ENCODE results near the gene GLIS1.
A peak's percentile ranks its signal among the peaks of the same experiment; 100 is the strongest.

The GLIS1 gene

DNA sequence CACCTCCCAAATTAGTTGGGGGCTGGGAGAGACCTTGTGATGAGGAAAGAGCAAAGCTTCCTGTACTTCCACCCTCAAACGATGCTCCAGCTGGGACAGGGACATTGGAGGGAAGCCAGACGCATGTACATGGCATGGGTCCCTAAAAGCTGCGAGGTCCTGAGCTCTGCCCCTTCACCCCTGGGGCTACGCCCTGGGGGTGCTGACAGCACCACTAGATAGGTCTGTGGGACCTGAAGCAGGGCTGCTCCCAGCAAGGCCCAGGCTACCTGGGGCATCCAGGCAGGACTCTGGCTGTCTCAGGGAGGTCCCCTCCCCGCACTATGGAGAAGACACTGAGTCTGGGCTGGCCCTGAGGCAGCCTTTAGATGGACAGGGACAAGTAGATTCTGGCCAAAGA, 196.4 kb downstream of the GLIS1 start:
- no peak overlapping the region for H2AFZ ChIP-seq (ENCODE audit: low read depth, low read length)
- peak overlapping the region; percentile 77 for H2AK5ac ChIP-seq (ENCODE audit: low read length, severe bottlenecking)
- no peak overlapping the region for H4K91ac ChIP-seq (ENCODE audit: low read length)
- no peak overlapping the region for H4K8ac ChIP-seq (ENCODE audit: low read length)
- H3K4me1 ChIP-seq (ENCODE audit: control insufficient read depth, insufficient read depth, low read depth, low read length) = peaks cover 59% of the 10 kb centered on the region
- H3K27ac ChIP-seq (ENCODE audit: low read length, poor library complexity, severe bottlenecking) = peak overlapping the region; percentile 77
- peak overlapping the region; percentile 78 for H3K9ac ChIP-seq (ENCODE audit: low read length)
- H3K79me1 ChIP-seq (replicated peaks; ENCODE audit: low read length, poor library complexity, severe bottlenecking) = peaks cover 53% of the 10 kb centered on the region
- no peak overlapping the region for H3K18ac ChIP-seq (ENCODE audit: low read depth in 1 of 2, low read length in 2 of 2)
- DNase-seq = no peak
- H3K4ac ChIP-seq (ENCODE audit: low read depth in 1 of 2, low read length in 2 of 2) = no peak overlapping the region
- WGBS = 86% methylated on average over 5 of the region's 5 CpGs
- H2BK12ac ChIP-seq (ENCODE audit: low read length in 2 of 2) = peak overlapping the region in 1 of 2 experiments; percentile 7
- peaks cover 0 to 31% of the 10 kb centered on the region in 2 experiments for H3K36me3 ChIP-seq (ENCODE audit: control insufficient read depth in 1 of 2, insufficient read depth in 2 of 2, low read depth in 1 of 2, low read length in 2 of 2)
- H2BK120ac ChIP-seq (ENCODE audit: low read depth, low read length) = no peak overlapping the region
- peaks cover 0 to 37% of the 10 kb centered on the region in 2 experiments for H3K27me3 ChIP-seq (ENCODE audit: control insufficient read depth in 1 of 2, insufficient read depth in 1 of 2, low read length in 2 of 2)
- peak overlapping the region in 1 of 2 experiments; percentile 16 for H3K4me3 ChIP-seq (ENCODE audit: insufficient read depth in 1 of 2, low read depth in 1 of 2, low read length in 2 of 2)
- no peak overlapping the region for H2BK5ac ChIP-seq (ENCODE audit: low read depth, low read length, poor library complexity, severe bottlenecking)
- H3K23ac ChIP-seq (ENCODE audit: low read length in 2 of 2) = no peak overlapping the region
- no peak overlapping the region for H3K4me2 ChIP-seq (ENCODE audit: low read length, poor library complexity, severe bottlenecking)
- peak overlapping the region in 1 of 2 experiments; percentile 9 for H3K14ac ChIP-seq (ENCODE audit: low read length in 2 of 2)
- H3K9me3 ChIP-seq (ENCODE audit: control insufficient read depth, low read length) = no peaks in the 10 kb centered on the region
- H2BK15ac ChIP-seq (ENCODE audit: low read depth, poor library complexity, severe bottlenecking) = no peak overlapping the region

DNA sequence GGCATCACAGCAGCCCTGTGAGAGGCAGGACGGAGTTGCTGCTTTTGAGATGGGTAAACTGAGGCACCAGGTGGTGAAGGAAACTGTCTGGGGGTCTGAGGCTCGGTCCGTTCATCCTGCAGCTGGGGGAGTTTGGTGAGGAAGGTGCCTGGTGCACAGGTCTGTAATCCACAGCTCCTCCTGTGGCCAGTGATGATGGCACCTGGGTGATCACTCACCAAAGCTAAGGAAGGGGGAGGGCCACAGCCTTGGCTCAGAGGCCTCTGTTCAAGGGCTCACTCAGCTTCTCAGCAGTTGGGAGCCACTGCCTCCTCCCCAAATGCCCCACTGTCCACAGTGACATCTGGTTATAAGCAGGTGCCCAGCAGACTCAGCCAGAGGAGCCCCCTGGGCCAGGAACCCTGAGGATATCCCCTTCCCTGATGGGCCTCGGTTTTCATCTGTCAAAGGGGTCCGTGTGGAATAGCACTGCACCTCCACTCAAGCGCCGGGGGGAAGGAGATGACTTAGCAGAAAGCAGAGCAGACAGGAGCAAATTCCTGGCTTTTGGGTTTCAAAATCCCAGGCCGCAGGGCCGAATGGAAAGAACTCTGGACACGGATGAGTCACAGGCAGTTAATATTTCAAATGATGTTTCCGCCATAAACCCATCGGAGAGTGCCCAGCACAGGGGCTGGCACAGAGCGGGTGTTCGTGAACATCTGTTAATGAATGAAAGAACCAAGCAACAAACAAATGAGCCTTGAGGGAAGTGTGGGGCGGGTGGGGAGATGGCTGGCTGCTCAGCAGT, 197.0 kb downstream of the GLIS1 start:
- peaks cover 48% of the 10 kb centered on the region for H3K79me1 ChIP-seq (replicated peaks; ENCODE audit: low read length, poor library complexity, severe bottlenecking)
- H3K4me2 ChIP-seq (ENCODE audit: low read length, poor library complexity, severe bottlenecking) = peak overlapping the region; percentile 8
- 62% methylated on average over 15 of the region's 15 CpGs for WGBS
- no peak overlapping the region for H2BK120ac ChIP-seq (ENCODE audit: low read depth, low read length)
- peak overlapping the region in 1 of 2 experiments; percentile 52 for H3K4ac ChIP-seq (ENCODE audit: low read depth in 1 of 2, low read length in 2 of 2)
- H3K4me3 ChIP-seq (ENCODE audit: insufficient read depth in 1 of 2, low read depth in 1 of 2, low read length in 2 of 2) = peak overlapping the region in 1 of 2 experiments; percentile 16
- peak overlapping the region; percentile 54 for H4K8ac ChIP-seq (ENCODE audit: low read length)
- H3K14ac ChIP-seq (ENCODE audit: low read length in 2 of 2) = peak overlapping the region in 1 of 2 experiments; percentile 53
- peak overlapping the region; percentile 97 for H2AK5ac ChIP-seq (ENCODE audit: low read length, severe bottlenecking)
- H3K27ac ChIP-seq (ENCODE audit: low read length, poor library complexity, severe bottlenecking) = peak overlapping the region; percentile 98
- peak overlapping the region; percentile 12 to 14 for H3K18ac ChIP-seq (ENCODE audit: low read depth in 1 of 2, low read length in 2 of 2)
- peaks cover 59% of the 10 kb centered on the region for H3K4me1 ChIP-seq (ENCODE audit: control insufficient read depth, insufficient read depth, low read depth, low read length)
- H3K9me3 ChIP-seq (ENCODE audit: control insufficient read depth, low read length) = no peaks in the 10 kb centered on the region
- no peak overlapping the region for H3K23ac ChIP-seq (ENCODE audit: low read length in 2 of 2)
- H3K27me3 ChIP-seq (ENCODE audit: control insufficient read depth in 1 of 2, insufficient read depth in 1 of 2, low read length in 2 of 2) = peaks cover 0 to 37% of the 10 kb centered on the region in 2 experiments
- no peak overlapping the region for H2BK15ac ChIP-seq (ENCODE audit: low read depth, poor library complexity, severe bottlenecking)
- peak overlapping the region; percentile 81 for H4K91ac ChIP-seq (ENCODE audit: low read length)
- DNase-seq = peak; percentile 91
- peak overlapping the region; percentile 61 to 94 for H2BK12ac ChIP-seq (ENCODE audit: low read length in 2 of 2)
- peak overlapping the region; percentile 78 for H3K9ac ChIP-seq (ENCODE audit: low read length)
- H2BK5ac ChIP-seq (ENCODE audit: low read depth, low read length, poor library complexity, severe bottlenecking) = peak overlapping the region; percentile 91
- H3K36me3 ChIP-seq (ENCODE audit: control insufficient read depth in 1 of 2, insufficient read depth in 2 of 2, low read depth in 1 of 2, low read length in 2 of 2) = peaks cover 0 to 27% of the 10 kb centered on the region in 2 experiments
- H2AFZ ChIP-seq (ENCODE audit: low read depth, low read length) = no peak overlapping the region

DNA sequence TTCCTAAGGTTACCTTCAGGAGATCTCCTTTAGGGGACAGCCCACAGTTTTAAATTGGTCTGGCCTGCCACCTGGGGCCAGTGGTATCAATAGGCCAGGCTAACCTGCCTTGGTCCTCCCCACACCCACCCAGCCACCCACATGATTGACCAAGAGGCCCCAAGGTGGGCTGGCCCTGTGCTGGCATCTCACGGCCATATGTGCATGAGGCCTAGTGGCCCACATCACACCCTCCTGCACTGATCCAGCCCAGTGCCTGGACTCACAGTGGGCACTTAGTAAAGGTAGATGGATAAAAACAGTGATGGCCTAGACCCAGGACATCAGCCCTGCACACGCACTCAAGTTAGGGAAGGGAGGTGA, 197.7 kb downstream of the GLIS1 start:
- no peak overlapping the region for H2BK5ac ChIP-seq (ENCODE audit: low read depth, low read length, poor library complexity, severe bottlenecking)
- no peak for DNase-seq
- peaks cover 0 to 21% of the 10 kb centered on the region in 2 experiments for H3K36me3 ChIP-seq (ENCODE audit: control insufficient read depth in 1 of 2, insufficient read depth in 2 of 2, low read depth in 1 of 2, low read length in 2 of 2)
- H2AFZ ChIP-seq (ENCODE audit: low read depth, low read length) = no peak overlapping the region
- H3K4ac ChIP-seq (ENCODE audit: low read depth in 1 of 2, low read length in 2 of 2) = peak overlapping the region in 1 of 2 experiments; percentile 52
- no peak overlapping the region for H2BK120ac ChIP-seq (ENCODE audit: low read depth, low read length)
- H2BK15ac ChIP-seq (ENCODE audit: low read depth, poor library complexity, severe bottlenecking) = no peak overlapping the region
- peak overlapping the region in 1 of 2 experiments; percentile 94 for H2BK12ac ChIP-seq (ENCODE audit: low read length in 2 of 2)
- H3K27me3 ChIP-seq (ENCODE audit: control insufficient read depth in 1 of 2, insufficient read depth in 1 of 2, low read length in 2 of 2) = peaks cover 0 to 37% of the 10 kb centered on the region in 2 experiments
- no peak overlapping the region for H4K8ac ChIP-seq (ENCODE audit: low read length)
- H3K4me1 ChIP-seq (ENCODE audit: control insufficient read depth, insufficient read depth, low read depth, low read length) = peaks cover 61% of the 10 kb centered on the region
- peaks cover 45% of the 10 kb centered on the region for H3K79me1 ChIP-seq (replicated peaks; ENCODE audit: low read length, poor library complexity, severe bottlenecking)
- H3K4me2 ChIP-seq (ENCODE audit: low read length, poor library complexity, severe bottlenecking) = no peak overlapping the region
- peak overlapping the region in 1 of 2 experiments; percentile 14 for H3K18ac ChIP-seq (ENCODE audit: low read depth in 1 of 2, low read length in 2 of 2)
- H2AK5ac ChIP-seq (ENCODE audit: low read length, severe bottlenecking) = peak overlapping the region; percentile 97
- H3K23ac ChIP-seq (ENCODE audit: low read length in 2 of 2) = no peak overlapping the region
- H3K4me3 ChIP-seq (ENCODE audit: insufficient read depth in 1 of 2, low read depth in 1 of 2, low read length in 2 of 2) = no peak overlapping the region
- WGBS = no CpG with 5 or more reads among the region's 2 CpGs
- H3K9ac ChIP-seq (ENCODE audit: low read length) = peak overlapping the region; percentile 78
- peak overlapping the region in 1 of 2 experiments; percentile 53 for H3K14ac ChIP-seq (ENCODE audit: low read length in 2 of 2)
- no peak overlapping the region for H4K91ac ChIP-seq (ENCODE audit: low read length)
- H3K27ac ChIP-seq (ENCODE audit: low read length, poor library complexity, severe bottlenecking) = peak overlapping the region; percentile 98
- no peaks in the 10 kb centered on the region for H3K9me3 ChIP-seq (ENCODE audit: control insufficient read depth, low read length)

DNA sequence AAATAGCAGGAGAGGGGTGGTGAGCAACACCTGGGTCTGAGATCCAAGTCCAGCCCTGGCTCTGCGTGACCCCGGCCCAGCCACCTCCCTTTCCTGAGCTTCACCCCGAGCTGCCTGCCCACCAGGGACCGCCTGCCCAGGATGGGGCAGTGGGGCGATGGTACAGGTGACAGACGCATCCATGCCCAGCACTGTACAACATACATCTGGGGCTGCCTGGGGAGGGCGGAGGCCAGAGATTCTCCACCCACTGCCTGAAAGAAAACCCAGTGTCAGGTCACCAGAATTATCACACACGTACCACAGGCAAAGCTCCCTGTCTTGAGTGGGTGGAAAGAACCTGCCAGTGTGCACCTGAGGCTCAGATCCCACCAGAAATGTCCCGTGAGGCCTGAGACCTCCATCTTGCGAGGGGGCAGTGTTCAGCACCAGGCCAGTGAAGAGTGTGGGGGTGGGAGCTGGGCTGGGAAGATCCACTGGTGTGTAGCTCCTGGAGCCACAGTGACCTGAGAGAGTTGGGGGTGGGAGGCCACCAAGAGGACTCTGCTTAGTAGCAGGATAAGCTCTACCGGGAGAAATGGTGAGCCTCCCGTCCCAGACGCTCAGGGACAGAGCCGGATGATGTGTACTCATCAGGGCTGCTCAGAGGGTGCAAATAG, 198.2 kb downstream of the GLIS1 start:
- Histone ChIP-seq H3K4me2 (ENCODE audit: low read length, poor library complexity, severe bottlenecking) (no peak overlapping the region), H3K27ac (ENCODE audit: low read length, poor library complexity, severe bottlenecking) (peak overlapping the region; percentile 98), H3K9me3 (ENCODE audit: control insufficient read depth, low read length) (no peaks in the 10 kb centered on the region), H2BK12ac (ENCODE audit: low read length in 2 of 2) (peak overlapping the region in 1 of 2 experiments; percentile 15), H3K4me1 (ENCODE audit: control insufficient read depth, insufficient read depth, low read depth, low read length) (peaks cover 61% of the 10 kb centered on the region), H2AK5ac (ENCODE audit: low read length, severe bottlenecking) (peak overlapping the region; percentile 97), H2BK5ac (ENCODE audit: low read depth, low read length, poor library complexity, severe bottlenecking) (no peak overlapping the region), H3K4me3 (ENCODE audit: insufficient read depth in 1 of 2, low read depth in 1 of 2, low read length in 2 of 2) (no peak overlapping the region), H3K9ac (ENCODE audit: low read length) (no peak overlapping the region), H4K8ac (ENCODE audit: low read length) (no peak overlapping the region), H2BK15ac (ENCODE audit: low read depth, poor library complexity, severe bottlenecking) (no peak overlapping the region), H3K27me3 (ENCODE audit: control insufficient read depth in 1 of 2, insufficient read depth in 1 of 2, low read length in 2 of 2) (peaks cover 0 to 36% of the 10 kb centered on the region in 2 experiments), H3K79me1 (replicated peaks; ENCODE audit: low read length, poor library complexity, severe bottlenecking) (peaks cover 44% of the 10 kb centered on the region), H3K4ac (ENCODE audit: low read depth in 1 of 2, low read length in 2 of 2) (no peak overlapping the region), H3K36me3 (ENCODE audit: control insufficient read depth in 1 of 2, insufficient read depth in 2 of 2, low read depth in 1 of 2, low read length in 2 of 2) (peaks cover 0 to 15% of the 10 kb centered on the region in 2 experiments), H3K14ac (ENCODE audit: low read length in 2 of 2) (no peak overlapping the region), H2AFZ (ENCODE audit: low read depth, low read length) (no peak overlapping the region), H3K18ac (ENCODE audit: low read depth in 1 of 2, low read length in 2 of 2) (no peak overlapping the region), H2BK120ac (ENCODE audit: low read depth, low read length) (no peak overlapping the region), H3K23ac (ENCODE audit: low read length in 2 of 2) (no peak overlapping the region), H4K91ac (ENCODE audit: low read length) (no peak overlapping the region)
- WGBS = 96% methylated on average over 14 of the region's 14 CpGs
- no peak for DNase-seq
